ENCODE data around the gene MEIS1.

GRCh38 chr2:66464930-66465637 is 30.2 kb downstream of the MEIS1 start:
- no peak for TF ChIP-seq EZH2 (IDR thresholded peaks at IDR 0.05; ENCODE audit: borderline replicate concordance, low read depth, low read length, poor library complexity, severe bottlenecking)
- TF ChIP-seq CTCF (conservative IDR thresholded peaks at IDR 0.05; ENCODE audit: low read depth, low read length): no peak
